HG02943 (cell line): Measurements from ENCODE around the gene ZNF280B.

Source experiments
- ATAC-seq: cut with Tn5 transposase; IDR thresholded peaks from one replicate; pipeline ENCODE4 v1.9.1; 2021; ENCODE audit warnings: mild to moderate bottlenecking, low read depth, moderate library complexity; ENCODE audit not compliant: unreplicated experiment

ZNF280B gene

GRCh38 chr22:22508274-22509176 is at the start of gene ZNF280B:
Gene ZNF280B, minus strand, starts transcription at chr22:22508742. Its CDS starts 19,344 bp downstream, at chr22:22489398.
- ATAC-seq, result peak; percentile 77

GRCh38 chr22:22556995-22557925 is 48.7 kb upstream of the ZNF280B start:
- ATAC-seq, result no peak

GRCh38 chr22:22556578-22556977 is 48.0 kb upstream of the ZNF280B start:
- no peak for ATAC-seq

GRCh38 chr22:22555596-22555995 is 47.1 kb upstream of the ZNF280B start:
- no peak for ATAC-seq

- ATAC-seq, result no peak
These were observed 46.2 kb upstream of the ZNF280B start for GRCh38 chr22:22554587-22555284.

GRCh38 chr22:22553735-22554586 is 45.4 kb upstream of the ZNF280B start:
- ATAC-seq, result no peak

GRCh38 chr22:22553141-22553540 is 44.6 kb upstream of the ZNF280B start:
- ATAC-seq, result no peak

- no peak for ATAC-seq
These were observed 44.1 kb upstream of the ZNF280B start for GRCh38 chr22:22552630-22553029.

GRCh38 chr22:22550789-22551434 is 42.4 kb upstream of the ZNF280B start:
- ATAC-seq, result no peak

- ATAC-seq, result no peak
These were observed 40.4 kb upstream of the ZNF280B start for GRCh38 chr22:22548910-22549309.

- no peak for ATAC-seq
These were observed 39.8 kb upstream of the ZNF280B start for GRCh38 chr22:22548317-22548716.

- ATAC-seq, result no peak
These were observed 39.3 kb upstream of the ZNF280B start for GRCh38 chr22:22547692-22548300.

GRCh38 chr22:22547226-22547625 is 38.7 kb upstream of the ZNF280B start:
- ATAC-seq, result no peak

- ATAC-seq, result no peak
These were observed 37.9 kb upstream of the ZNF280B start for GRCh38 chr22:22546490-22546889.

- ATAC-seq, result no peak
These were observed 36.5 kb upstream of the ZNF280B start for GRCh38 chr22:22545084-22545483.

- ATAC-seq, result no peak
These were observed 29.9 kb upstream of the ZNF280B start for GRCh38 chr22:22538226-22538989.

GRCh38 chr22:22536916-22537315 is 28.4 kb upstream of the ZNF280B start:
- ATAC-seq, result no peak

- no peak for ATAC-seq
These were observed 28.0 kb upstream of the ZNF280B start for GRCh38 chr22:22536515-22536914.
